Activated CD4-positive, alpha-beta memory T cell treated with anti-CD3 and anti-CD28 coated beads, Interleukin-2, amount 10 ng/mL, durations not matched to agents 7 days and 5 days (primary cell): ENCODE measurements around the gene CLIP2. TPM values are rescaled to one million over a fixed set of nuclear protein-coding genes. Genes with fewer than 3 reads are reported as not detected.
"Not testable (repeated sequence)": the region's sequence is repeated elsewhere in the genome, so short reads cannot be mapped to it uniquely, and the experiment has no call there.

Source experiments
- CTCF ChIA-PET: fragments of 350-600 bp; sonication (Branson Sonifier 250); formaldehyde crosslinking; loops from one replicate; lab custom pipeline; 2021; ENCODE audit warnings: antibody characterized with exemption, inconsistent platforms; lab: Charles Lee
- POLR2A ChIA-PET: fragments of 350-600 bp; sonication (Branson Sonifier 250); formaldehyde crosslinking; loops from one replicate; lab custom pipeline; 2021; ENCODE audit warnings: antibody characterized with exemption; lab: Charles Lee
- DNase-seq: peaks from one replicate; pipeline ENCODE4 v3.0.0-alpha.2; 2020
- H3K27ac Mint-ChIP-seq: one replicate; pipeline ENCODE4 v1.8.0; 2021; ENCODE audit warnings: mild to moderate bottlenecking, mixed read lengths
- H3K27me3 Mint-ChIP-seq: one replicate; pipeline ENCODE4 v1.8.0; 2021; ENCODE audit warnings: mixed read lengths
- H3K36me3 Mint-ChIP-seq: one replicate; pipeline ENCODE4 v1.8.0; 2021; ENCODE audit warnings: low read depth, mixed read lengths
- H3K4me1 Mint-ChIP-seq: one replicate; pipeline ENCODE4 v1.8.0; 2021; ENCODE audit warnings: mixed read lengths
- H3K4me3 Mint-ChIP-seq: one replicate; pipeline ENCODE4 v1.8.0; 2021; ENCODE audit warnings: mild to moderate bottlenecking, mixed read lengths
- H3K9me3 Mint-ChIP-seq: one replicate; pipeline ENCODE4 v1.8.0; 2021; ENCODE audit warnings: mixed read lengths
- total RNA-seq, 2 experiments: library from RNA; stranded (reverse); gene quantifications; one replicate each; pipeline ENCODE4 v1.2.3, GENCODE V29; 2021

Gene CLIP2
- total RNA-seq, 2 experiments from 2014 or later: 1.6 TPM

- ChIA-PET CTCF (interaction anchor here (0.6 to 2.0 kb wide), 3 partner anchors 12 to 412 kb away, joined by 3 to 11 read pairs (median 4); no protein-coding TSS in a partner anchor), POLR2A (no interaction called here)
- peaks cover 2% of the 10 kb centered on the region for H3K27me3 Mint-ChIP-seq
- H3K4me3 Mint-ChIP-seq: no peak overlapping the region
- no peaks in the 10 kb centered on the region for H3K36me3 Mint-ChIP-seq
- DNase-seq: no peak
- peaks cover 7% of the 10 kb centered on the region for H3K9me3 Mint-ChIP-seq
- H3K4me1 Mint-ChIP-seq: no peaks in the 10 kb centered on the region
- no peak overlapping the region for H3K27ac Mint-ChIP-seq
These were observed 149.1 kb downstream of the CLIP2 start for GRCh38 chr7:74438327-74438726.

GRCh38 chr7:74439541-74439940 is 150.3 kb downstream of the CLIP2 start:
- Mint-ChIP-seq H3K4me1 (no peaks in the 10 kb centered on the region), H3K36me3 (no peaks in the 10 kb centered on the region), H3K27me3 (peaks cover 2% of the 10 kb centered on the region), H3K4me3 (no peak overlapping the region), H3K27ac (no peak overlapping the region), H3K9me3 (peaks cover 7% of the 10 kb centered on the region)
- ChIA-PET CTCF (interaction anchor here (0.6 to 2.0 kb wide), 3 partner anchors 11 to 128 kb away, joined by 3 to 11 read pairs (median 3); no protein-coding TSS in a partner anchor), POLR2A (no interaction called here)
- DNase-seq: no peak

- H3K36me3 Mint-ChIP-seq, H3K27me3 Mint-ChIP-seq, H3K27ac Mint-ChIP-seq, H3K4me1 Mint-ChIP-seq, H3K9me3 Mint-ChIP-seq, H3K4me3 Mint-ChIP-seq, DNase-seq, POLR2A ChIA-PET: not testable (repeated sequence)
- CTCF ChIA-PET: interaction anchor here (0.6 to 2.0 kb wide), 3 partner anchors 10 to 128 kb away, joined by 3 to 11 read pairs (median 3); no protein-coding TSS in a partner anchor
These were observed 150.9 kb downstream of the CLIP2 start for GRCh38 chr7:74440143-74440542.

GRCh38 chr7:74441801-74442200 is 152.6 kb downstream of the CLIP2 start:
- peaks cover 7% of the 10 kb centered on the region for H3K9me3 Mint-ChIP-seq
- no peak overlapping the region for H3K27ac Mint-ChIP-seq
- H3K27me3 Mint-ChIP-seq: no peaks in the 10 kb centered on the region
- no peak overlapping the region for H3K4me3 Mint-ChIP-seq
- no peak for DNase-seq
- H3K4me1 Mint-ChIP-seq: no peaks in the 10 kb centered on the region
- ChIA-PET POLR2A (no interaction called here), CTCF (no interaction called here)
- H3K36me3 Mint-ChIP-seq: no peaks in the 10 kb centered on the region

GRCh38 chr7:74443543-74444247 is 154.5 kb downstream of the CLIP2 start:
- H3K27me3 Mint-ChIP-seq: peaks cover 3% of the 10 kb centered on the region
- no peaks in the 10 kb centered on the region for H3K36me3 Mint-ChIP-seq
- ChIA-PET CTCF (interaction anchor here (0.6 kb wide), 1 partner anchor 49 kb away, joined by 4 read pairs; no protein-coding TSS in a partner anchor), POLR2A (no interaction called here)
- H3K27ac Mint-ChIP-seq: no peak overlapping the region
- DNase-seq: no peak
- H3K4me3 Mint-ChIP-seq: no peak overlapping the region
- peaks cover under 1% of the 10 kb centered on the region for H3K9me3 Mint-ChIP-seq
- no peaks in the 10 kb centered on the region for H3K4me1 Mint-ChIP-seq

GRCh38 chr7:74449144-74449543 is 159.9 kb downstream of the CLIP2 start:
- DNase-seq: no peak
- peaks cover 11% of the 10 kb centered on the region for H3K27me3 Mint-ChIP-seq
- no peak overlapping the region for H3K4me3 Mint-ChIP-seq
- no peaks in the 10 kb centered on the region for H3K36me3 Mint-ChIP-seq
- ChIA-PET POLR2A (no interaction called here), CTCF (interaction anchor here (0.7 to 3.1 kb wide), 7 partner anchors 10 to 121 kb away, joined by 3 to 15 read pairs (median 11); no protein-coding TSS in a partner anchor)
- H3K27ac Mint-ChIP-seq: no peak overlapping the region
- H3K4me1 Mint-ChIP-seq: peaks cover 25% of the 10 kb centered on the region
- H3K9me3 Mint-ChIP-seq: peaks cover 2% of the 10 kb centered on the region

GRCh38 chr7:74449809-74450397 is 160.7 kb downstream of the CLIP2 start:
- Mint-ChIP-seq H3K27ac (no peak overlapping the region), H3K9me3 (peaks cover 2% of the 10 kb centered on the region), H3K36me3 (no peaks in the 10 kb centered on the region), H3K4me1 (peaks cover 25% of the 10 kb centered on the region), H3K27me3 (peaks cover 13% of the 10 kb centered on the region), H3K4me3 (no peak overlapping the region)
- POLR2A ChIA-PET: no interaction called here
- CTCF ChIA-PET: interaction anchor here (0.5 to 3.1 kb wide), 13 partner anchors 10 to 1718 kb away, joined by 3 to 15 read pairs (median 5); no protein-coding TSS in a partner anchor
- DNase-seq: peak; percentile 67

- peaks cover 2% of the 10 kb centered on the region for H3K9me3 Mint-ChIP-seq
These were observed 163.6 kb downstream of the CLIP2 start for GRCh38 chr7:74452748-74453321.

GRCh38 chr7:74453322-74454011 is 164.3 kb downstream of the CLIP2 start, which contains the start of gene GTF2IRD1:
GTF2IRD1 (plus strand) TSS chr7:74453906; CDS start chr7:74508081, 54,175 bp downstream.
- CTCF ChIA-PET: interaction anchor here (0.8 kb wide), 1 partner anchor 13 kb away, joined by 3 read pairs; no protein-coding TSS in a partner anchor
- DNase-seq: peak; percentile 53
- H3K27ac Mint-ChIP-seq: peak within 1 kb of the TSS; percentile 86
- POLR2A ChIA-PET: interaction anchor here (0.9 kb wide), 1 partner anchor 116 kb away, joined by 4 read pairs; no protein-coding TSS in a partner anchor
- H3K27me3 Mint-ChIP-seq: peaks cover 14% of the 10 kb centered on the region
- peaks cover 25% of the 10 kb centered on the region for H3K4me1 Mint-ChIP-seq
- H3K4me3 Mint-ChIP-seq: peak within 1 kb of the TSS; percentile 58
- peaks cover 2% of the 10 kb centered on the region for H3K9me3 Mint-ChIP-seq
- no peaks in the 10 kb centered on the region for H3K36me3 Mint-ChIP-seq

More at GRCh38 chr7:74452748-74453321, 163.6 kb downstream of the CLIP2 start:
- ChIA-PET CTCF (interaction anchor here (0.8 kb wide), 1 partner anchor 14 kb away, joined by 3 read pairs; no protein-coding TSS in a partner anchor), POLR2A (interaction anchor here (0.9 kb wide), 1 partner anchor 117 kb away, joined by 4 read pairs; no protein-coding TSS in a partner anchor)
- no peaks in the 10 kb centered on the region for H3K36me3 Mint-ChIP-seq
- peak overlapping the region; percentile 86 for H3K27ac Mint-ChIP-seq
- H3K27me3 Mint-ChIP-seq: peaks cover 17% of the 10 kb centered on the region
- peak; percentile 21 for DNase-seq
- peak overlapping the region; percentile 58 for H3K4me3 Mint-ChIP-seq
- peaks cover 25% of the 10 kb centered on the region for H3K4me1 Mint-ChIP-seq

- no peaks in the 10 kb centered on the region for H3K36me3 Mint-ChIP-seq
- POLR2A ChIA-PET: no interaction called here
- peak; percentile 20 for DNase-seq
These were observed 165.1 kb downstream of the CLIP2 start for GRCh38 chr7:74454021-74454924.

GRCh38 chr7:74454925-74455288 is 165.7 kb downstream of the CLIP2 start:
- Mint-ChIP-seq H3K9me3 (peaks cover 2% of the 10 kb centered on the region), H3K4me1 (peaks cover 25% of the 10 kb centered on the region), H3K27me3 (peaks cover 6% of the 10 kb centered on the region), H3K4me3 (peak overlapping the region; percentile 30), H3K36me3 (no peaks in the 10 kb centered on the region), H3K27ac (no peak overlapping the region)
- ChIA-PET CTCF (no interaction called here), POLR2A (no interaction called here)
- no peak for DNase-seq

More at GRCh38 chr7:74454021-74454924, 165.1 kb downstream of the CLIP2 start:
- Mint-ChIP-seq H3K27me3 (peaks cover 12% of the 10 kb centered on the region), H3K27ac (no peak overlapping the region), H3K9me3 (peaks cover 2% of the 10 kb centered on the region), H3K4me1 (peaks cover 25% of the 10 kb centered on the region), H3K4me3 (peak overlapping the region; percentile 30)
- CTCF ChIA-PET: no interaction called here
